Smooth muscle cell (in vitro differentiated cells): ENCODE results near the gene SNX22. TPM values are rescaled to one million over a fixed set of nuclear protein-coding genes. Genes with fewer than 3 reads are reported as not detected.

ENCODE experiments used
- DNase-seq: peaks from one replicate; lab custom pipeline; 2025; ENCODE audit not compliant: unreplicated experiment; lab: John Stamatoyannopoulos, UW
- H2AFZ ChIP-seq: fragments of 200-600 bp; sonication (generic); 2 replicates; pipeline ENCODE4 v1.6.0; 2016; ENCODE audit warnings: antibody characterized with exemption, low read depth, mild to moderate bottlenecking
- H3F3A ChIP-seq: fragments of 200-600 bp; sonication (generic); 2 replicates; pipeline ENCODE4 v1.6.0; 2017; ENCODE audit warnings: antibody characterized with exemption, low read depth
- H3K27ac ChIP-seq: fragments of 200-600 bp; sonication (generic); 2 replicates; pipeline ENCODE4 v1.5.1; 2016; ENCODE audit warnings: low read depth, mild to moderate bottlenecking
- H3K27me3 ChIP-seq: fragments of 200-600 bp; sonication (generic); 2 replicates; pipeline ENCODE4 v1.6.1; 2016; ENCODE audit warnings: low read depth, mild to moderate bottlenecking
- H3K36me3 ChIP-seq: fragments of 200-600 bp; sonication (generic); 2 replicates; pipeline ENCODE4 v1.5.1; 2016; ENCODE audit warnings: low read depth
- H3K4me1 ChIP-seq: fragments of 200-600 bp; sonication (generic); 2 replicates; pipeline ENCODE4 v1.5.1; 2016; ENCODE audit warnings: low read depth
- H3K4me2 ChIP-seq: fragments of 200-600 bp; sonication (generic); 2 replicates; pipeline ENCODE4 v1.6.0; 2016; ENCODE audit warnings: mild to moderate bottlenecking
- H3K4me3 ChIP-seq: fragments of 200-600 bp; sonication (generic); 2 replicates; pipeline ENCODE4 v1.5.1; 2016; ENCODE audit warnings: mild to moderate bottlenecking
- H3K79me2 ChIP-seq: fragments of 200-600 bp; sonication (generic); 2 replicates; pipeline ENCODE4 v1.6.0; 2016; ENCODE audit warnings: low read depth, mild to moderate bottlenecking
- H3K9ac ChIP-seq: fragments of 200-600 bp; sonication (generic); 2 replicates; pipeline ENCODE4 v1.6.0; 2016; ENCODE audit warnings: low read depth
- H3K9me3 ChIP-seq: fragments of 200-600 bp; sonication (generic); replicated peaks from 2 replicates; pipeline ENCODE4 v1.5.1; 2016; ENCODE audit warnings: low read depth
- H4K20me1 ChIP-seq: fragments of 200-600 bp; sonication (generic); 2 replicates; pipeline ENCODE4 v1.6.0; 2016; ENCODE audit warnings: low read depth
- WGBS: methylation state at CpG from one replicate; pipeline ENCODE4 v1.1.7; 2016; ENCODE audit warnings: low lambda C conversion rate; 5-methylcytosine and 5-hydroxymethylcytosine counted together
- polyA plus RNA-seq: library from polyadenylated mRNA; unstranded; fragments of >200 nt; fragmentation: Nextera tagmentation; extraction: Ambion mirVana; gene quantifications from 2 replicates; pipeline ENCODE4 v1.2.1, GENCODE V29; 2016
- total RNA-seq: library from RNA; depleted of rRNA; stranded (reverse); fragments of >200 nt; gene quantifications from 2 replicates; pipeline ENCODE4 v1.2.3, GENCODE V29; 2014
- TF ChIP-seq, protein P1 (sequence below): fragments of 200-600 bp; sonication (generic); IDR thresholded peaks from 2 replicates; pipeline ENCODE4 v1.5.1; 2017; ENCODE audit warnings: borderline replicate concordance, mild to moderate bottlenecking, antibody characterized with exemption; ENCODE audit not compliant: insufficient read depth, poor library complexity, severe bottlenecking

Gene SNX22
- total and polyA plus RNA-seq, 2 experiments from 2014 or later = 1.9 TPM; not detected in 1

DNA sequence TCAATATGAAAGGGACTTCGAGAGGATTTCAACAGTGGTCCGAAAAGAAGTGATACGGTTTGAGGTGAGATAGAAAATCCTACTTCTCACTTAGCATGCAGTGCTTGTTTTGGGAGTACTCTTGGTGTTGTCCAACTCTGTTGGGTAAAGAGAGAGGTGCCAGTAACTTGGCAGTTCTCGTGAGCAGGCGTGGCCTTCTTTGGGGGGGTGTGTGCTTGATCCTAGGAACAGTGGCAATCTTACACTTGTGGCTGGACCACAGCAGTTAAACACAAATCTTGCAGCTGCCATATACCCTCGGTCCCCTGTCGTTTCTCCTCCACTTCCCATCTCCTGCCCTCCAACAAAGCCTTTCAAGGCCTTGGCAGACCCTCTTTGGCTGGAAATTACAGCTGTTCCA is 15.2 kb upstream of the SNX22 start:
- 97% methylated on average over 7 of the region's 7 CpGs for WGBS
- no peaks in the 10 kb centered on the region for H3K36me3 ChIP-seq

DNA sequence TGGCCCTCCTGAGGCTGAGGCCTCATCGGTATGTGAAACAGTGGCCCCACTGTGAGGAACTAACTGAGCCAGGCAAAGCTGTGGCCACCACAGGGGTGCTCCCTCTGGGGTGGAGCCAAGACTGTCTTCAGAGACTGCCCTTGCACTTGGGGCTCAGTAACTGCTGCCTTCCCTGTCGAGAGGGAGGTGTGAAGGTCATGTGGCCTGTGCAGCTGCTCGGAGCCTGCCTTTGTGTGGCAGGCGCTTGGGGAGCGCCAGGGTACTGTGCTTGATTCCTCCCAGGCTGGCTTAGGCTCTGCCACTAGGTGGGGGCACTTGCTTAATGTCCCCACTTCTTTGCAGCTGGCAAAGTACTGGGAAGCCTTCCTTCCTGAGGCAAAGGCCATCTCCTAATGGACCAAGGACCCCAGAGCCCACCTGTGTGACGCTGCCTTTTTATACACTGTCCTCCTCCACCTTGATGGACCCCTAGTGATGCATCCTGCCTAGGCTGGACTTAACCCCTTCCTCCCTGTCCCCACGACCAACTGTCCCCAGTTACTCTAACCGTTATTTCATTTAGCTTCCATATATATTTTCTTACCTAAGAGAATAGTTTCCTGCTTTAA is 14.2 kb upstream of the SNX22 start:
- WGBS = 90% methylated on average over 8 of the region's 8 CpGs
- Histone ChIP-seq H3K79me2 (no peaks in the 10 kb centered on the region), H3K4me2 (no peak overlapping the region), H3K9ac (no peak overlapping the region), H3F3A (no peaks in the 10 kb centered on the region), H3K4me3 (no peak overlapping the region), H4K20me1 (no peaks in the 10 kb centered on the region), H3K27me3 (no peaks in the 10 kb centered on the region), H3K9me3 (no peaks in the 10 kb centered on the region), H3K27ac (no peak overlapping the region), H3K4me1 (no peaks in the 10 kb centered on the region), H2AFZ (no peak overlapping the region), H3K36me3 (no peaks in the 10 kb centered on the region)
- TF ChIP-seq, protein P1, sequence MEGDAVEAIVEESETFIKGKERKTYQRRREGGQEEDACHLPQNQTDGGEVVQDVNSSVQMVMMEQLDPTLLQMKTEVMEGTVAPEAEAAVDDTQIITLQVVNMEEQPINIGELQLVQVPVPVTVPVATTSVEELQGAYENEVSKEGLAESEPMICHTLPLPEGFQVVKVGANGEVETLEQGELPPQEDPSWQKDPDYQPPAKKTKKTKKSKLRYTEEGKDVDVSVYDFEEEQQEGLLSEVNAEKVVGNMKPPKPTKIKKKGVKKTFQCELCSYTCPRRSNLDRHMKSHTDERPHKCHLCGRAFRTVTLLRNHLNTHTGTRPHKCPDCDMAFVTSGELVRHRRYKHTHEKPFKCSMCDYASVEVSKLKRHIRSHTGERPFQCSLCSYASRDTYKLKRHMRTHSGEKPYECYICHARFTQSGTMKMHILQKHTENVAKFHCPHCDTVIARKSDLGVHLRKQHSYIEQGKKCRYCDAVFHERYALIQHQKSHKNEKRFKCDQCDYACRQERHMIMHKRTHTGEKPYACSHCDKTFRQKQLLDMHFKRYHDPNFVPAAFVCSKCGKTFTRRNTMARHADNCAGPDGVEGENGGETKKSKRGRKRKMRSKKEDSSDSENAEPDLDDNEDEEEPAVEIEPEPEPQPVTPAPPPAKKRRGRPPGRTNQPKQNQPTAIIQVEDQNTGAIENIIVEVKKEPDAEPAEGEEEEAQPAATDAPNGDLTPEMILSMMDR = no peak
- no peak for DNase-seq

More for the DNA sequence above, 15.2 kb upstream of the SNX22 start:
- Histone ChIP-seq H4K20me1 (no peaks in the 10 kb centered on the region), H3K9me3 (no peaks in the 10 kb centered on the region), H3K4me1 (no peaks in the 10 kb centered on the region), H3K79me2 (no peaks in the 10 kb centered on the region), H3F3A (no peaks in the 10 kb centered on the region), H3K27me3 (no peaks in the 10 kb centered on the region), H3K27ac (no peak overlapping the region), H2AFZ (no peak overlapping the region), H3K9ac (no peak overlapping the region), H3K4me3 (no peak overlapping the region), H3K4me2 (no peak overlapping the region)
- DNase-seq = no peak
- TF ChIP-seq, protein P1 = no peak

DNA sequence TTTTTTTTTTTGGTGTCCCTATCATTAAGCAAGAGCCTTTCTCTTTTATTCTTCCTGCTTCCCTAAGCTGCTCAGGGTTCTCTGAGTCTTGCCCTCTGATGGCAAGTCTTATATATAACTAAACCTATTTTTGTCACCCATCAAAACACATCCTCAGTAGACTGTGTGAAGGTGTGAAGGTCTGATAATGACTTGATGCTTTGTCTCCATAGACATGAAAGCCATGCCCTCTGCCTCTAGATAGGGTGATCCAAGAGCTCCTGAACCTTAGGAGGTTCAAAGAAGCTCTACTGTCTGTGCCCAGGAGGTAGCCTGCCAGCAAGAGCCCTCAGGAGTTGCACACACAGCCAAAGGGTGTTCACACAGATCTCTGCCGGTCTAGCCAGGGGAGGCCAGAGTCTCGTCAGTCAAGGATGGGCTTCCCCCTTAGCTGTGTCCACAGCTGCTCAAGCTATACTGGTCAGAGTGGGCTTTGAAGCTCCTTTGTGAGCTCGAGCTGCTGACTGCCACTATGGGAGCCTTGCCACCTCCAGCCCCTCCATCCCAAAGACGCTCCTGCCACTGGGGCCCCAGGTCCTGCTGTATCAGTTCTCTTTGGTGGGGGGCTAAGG is 13.1 kb upstream of the SNX22 start:
- Histone ChIP-seq H2AFZ (no peak overlapping the region), H3K27ac (no peak overlapping the region), H3K36me3 (no peaks in the 10 kb centered on the region), H3K9me3 (no peaks in the 10 kb centered on the region), H4K20me1 (no peaks in the 10 kb centered on the region), H3K9ac (no peak overlapping the region), H3K79me2 (no peaks in the 10 kb centered on the region), H3K4me3 (no peak overlapping the region), H3K27me3 (no peaks in the 10 kb centered on the region), H3F3A (no peaks in the 10 kb centered on the region), H3K4me2 (no peak overlapping the region), H3K4me1 (no peaks in the 10 kb centered on the region)
- TF ChIP-seq, protein P1 = no peak
- WGBS = 96% methylated on average over 4 of the region's 4 CpGs
- DNase-seq = no peak
